Stimulated activated CD8-positive, alpha-beta memory T cell treated with anti-CD3 and anti-CD28 coated beads, Interleukin-15, amount 100 ng/mL, for 24 hours (primary cell): ENCODE results near the gene SNAI1.
"Not testable (repeated sequence)": the region's sequence is repeated elsewhere in the genome, so short reads cannot be mapped to it uniquely, and the experiment has no call there.

Source experiments
- DNase-seq: peaks from one replicate; pipeline ENCODE4 v3.0.0-alpha.2; 2020; ENCODE audit warnings: low read depth

SNAI1 gene

DNA sequence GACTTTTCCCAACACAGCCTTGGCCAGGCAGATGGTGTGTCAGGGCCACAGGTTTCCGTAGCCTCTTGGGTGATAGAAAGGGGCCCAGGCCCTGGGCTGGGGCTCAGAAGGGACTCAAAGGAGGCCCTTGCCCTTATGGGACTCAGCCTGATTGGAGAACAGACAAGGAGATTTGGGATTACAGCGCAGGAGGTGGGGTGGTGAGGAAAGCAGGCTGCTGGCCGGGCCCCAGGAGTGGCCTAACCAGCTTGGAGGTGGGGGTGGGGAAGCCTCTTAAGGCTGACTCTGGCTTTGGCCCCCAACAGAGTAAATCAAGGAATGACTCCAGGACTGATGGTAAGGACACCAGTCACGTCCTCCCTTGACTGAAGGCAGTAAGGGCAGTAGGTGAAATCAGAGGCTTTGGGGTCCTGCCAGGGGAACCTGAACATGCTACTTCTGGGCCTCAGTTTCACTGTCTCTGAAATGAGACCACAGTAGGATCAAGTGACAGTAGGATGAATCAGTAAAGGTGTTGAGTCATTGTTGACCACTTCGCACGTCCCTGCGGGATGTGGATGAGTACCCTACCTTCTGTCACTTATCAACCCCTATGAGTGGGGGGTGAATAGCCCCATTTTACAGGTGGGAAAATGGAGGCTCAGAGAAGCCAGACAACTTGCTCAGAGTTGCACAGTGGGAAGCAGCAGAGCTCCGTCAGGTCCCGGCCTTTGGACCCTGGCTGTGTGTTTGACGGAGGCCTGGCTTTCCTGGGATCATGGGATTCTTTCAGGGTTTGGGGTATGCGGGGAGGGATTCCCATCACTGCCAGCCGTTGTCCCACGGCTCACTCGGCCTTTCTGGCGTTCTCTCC is 4.5 kb downstream of the SNAI1 start:
- no peak for DNase-seq

DNA sequence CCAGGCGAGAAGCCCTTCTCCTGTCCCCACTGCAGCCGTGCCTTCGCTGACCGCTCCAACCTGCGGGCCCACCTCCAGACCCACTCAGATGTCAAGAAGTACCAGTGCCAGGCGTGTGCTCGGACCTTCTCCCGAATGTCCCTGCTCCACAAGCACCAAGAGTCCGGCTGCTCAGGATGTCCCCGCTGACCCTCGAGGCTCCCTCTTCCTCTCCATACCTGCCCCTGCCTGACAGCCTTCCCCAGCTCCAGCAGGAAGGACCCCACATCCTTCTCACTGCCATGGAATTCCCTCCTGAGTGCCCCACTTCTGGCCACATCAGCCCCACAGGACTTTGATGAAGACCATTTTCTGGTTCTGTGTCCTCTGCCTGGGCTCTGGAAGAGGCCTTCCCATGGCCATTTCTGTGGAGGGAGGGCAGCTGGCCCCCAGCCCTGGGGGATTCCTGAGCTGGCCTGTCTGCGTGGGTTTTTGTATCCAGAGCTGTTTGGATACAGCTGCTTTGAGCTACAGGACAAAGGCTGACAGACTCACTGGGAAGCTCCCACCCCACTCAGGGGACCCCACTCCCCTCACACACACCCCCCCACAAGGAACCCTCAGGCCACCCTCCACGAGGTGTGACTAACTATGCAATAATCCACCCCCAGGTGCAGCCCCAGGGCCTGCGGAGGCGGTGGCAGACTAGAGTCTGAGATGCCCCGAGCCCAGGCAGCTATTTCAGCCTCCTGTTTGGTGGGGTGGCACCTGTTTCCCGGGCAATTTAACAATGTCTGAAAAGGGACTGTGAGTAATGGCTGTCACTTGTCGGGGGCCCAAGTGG is 5.3 kb downstream of the SNAI1 start:
- DNase-seq = no peak

DNA sequence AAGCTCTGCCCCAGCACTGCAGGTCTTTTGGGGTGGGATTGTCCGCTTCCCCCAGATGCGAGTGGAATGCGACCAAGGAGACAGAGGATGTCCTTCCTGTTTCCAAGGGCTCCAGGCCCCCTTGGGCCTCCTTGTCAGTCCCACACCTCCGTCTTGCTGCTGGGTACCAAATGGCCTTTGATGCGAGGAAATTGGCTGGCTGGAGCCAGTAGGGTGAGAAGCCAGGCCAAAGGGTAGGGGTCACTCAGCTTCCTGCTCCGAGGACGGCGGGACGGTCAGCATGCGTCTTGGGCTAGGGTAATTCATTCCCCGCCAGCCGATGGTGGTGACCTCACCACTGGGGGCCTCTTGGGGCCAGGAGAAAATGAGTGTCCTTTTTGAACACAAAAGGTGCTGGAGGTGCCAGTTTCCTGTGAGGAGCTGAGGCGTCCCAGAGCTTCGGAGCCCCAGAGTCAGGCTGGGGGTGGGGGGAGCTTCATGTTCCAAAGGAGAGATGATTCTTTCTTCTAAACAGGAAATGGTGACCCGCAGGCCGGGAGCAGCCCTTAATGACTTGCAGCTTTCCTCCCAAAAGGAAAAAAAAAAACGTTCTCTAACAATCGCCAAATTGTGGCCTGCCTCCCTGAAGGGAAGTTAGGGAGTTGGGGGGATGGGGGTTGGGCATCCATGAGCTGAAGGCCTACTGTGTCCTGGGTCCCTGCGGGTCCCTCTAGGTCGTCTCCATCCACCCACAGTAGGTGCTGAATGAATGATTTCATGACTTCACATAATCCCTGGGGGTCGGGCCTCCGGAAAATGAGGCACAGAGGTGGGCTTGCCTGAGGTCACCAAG is 6.7 kb downstream of the SNAI1 start:
- no peak for DNase-seq

DNA sequence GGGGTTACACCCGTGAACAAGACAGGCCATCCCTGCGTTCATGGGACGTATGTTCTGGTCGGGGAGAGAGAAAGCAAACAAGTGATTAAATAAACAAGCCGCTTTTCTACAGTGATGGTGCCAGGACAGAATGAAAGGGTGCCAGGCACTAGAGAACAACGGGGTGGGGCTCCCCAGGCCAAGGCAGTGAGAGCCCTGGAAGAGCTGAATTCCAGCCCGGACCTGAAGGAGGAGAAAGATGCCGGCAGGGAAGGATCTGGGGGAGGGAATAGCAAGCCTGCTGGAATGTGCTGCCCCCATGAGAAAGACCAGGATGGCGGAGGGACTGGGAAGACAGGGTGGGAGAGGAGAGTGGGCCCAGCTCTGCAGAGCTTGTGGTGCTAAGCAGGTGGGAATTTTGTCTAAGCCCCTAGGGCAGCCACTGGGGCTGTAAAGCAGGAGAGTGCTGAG is 7.5 kb downstream of the SNAI1 start:
- DNase-seq = no peak

DNA sequence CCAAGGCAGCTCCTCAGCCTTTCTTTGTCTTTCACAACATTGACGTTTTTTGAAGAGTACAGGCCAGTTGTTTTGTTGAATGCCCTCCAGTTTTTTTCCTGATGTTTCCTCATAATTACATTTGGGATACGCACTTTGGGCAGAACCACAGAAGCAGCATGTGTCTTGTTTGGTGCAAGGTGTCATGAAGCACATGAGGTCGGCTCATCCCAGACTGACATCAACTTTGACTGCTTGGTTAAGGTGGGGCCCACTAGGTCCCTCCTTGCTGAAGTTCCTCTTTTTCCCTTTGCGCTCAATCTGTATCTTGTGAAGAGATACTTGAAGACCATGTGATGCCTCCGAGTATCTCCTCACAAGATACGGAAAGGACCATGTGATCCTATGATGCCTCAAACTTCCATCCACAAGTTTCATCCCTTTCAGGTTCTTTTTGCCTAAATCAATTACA is 10.5 kb downstream of the SNAI1 start:
- no peak for DNase-seq

DNA sequence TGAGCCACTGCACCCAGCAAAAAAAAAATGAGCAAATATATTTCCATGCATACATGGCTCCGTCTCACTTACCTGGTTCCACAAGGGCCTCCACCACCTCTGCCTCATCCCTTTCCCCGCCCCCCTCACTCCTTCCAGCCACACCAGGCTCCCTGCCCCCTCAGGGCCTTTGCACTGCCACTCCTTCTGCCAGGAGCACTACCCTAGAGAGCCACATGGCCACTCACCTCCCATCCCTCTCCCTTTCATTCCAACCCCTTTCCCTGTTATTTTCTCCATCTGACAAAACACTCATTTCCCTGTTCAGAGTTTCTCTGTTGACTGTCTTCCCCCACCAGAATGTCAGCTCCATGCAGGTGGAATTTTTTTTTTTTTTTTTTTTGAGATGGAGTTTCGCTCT is 12.8 kb downstream of the SNAI1 start:
- no peak for DNase-seq

DNA sequence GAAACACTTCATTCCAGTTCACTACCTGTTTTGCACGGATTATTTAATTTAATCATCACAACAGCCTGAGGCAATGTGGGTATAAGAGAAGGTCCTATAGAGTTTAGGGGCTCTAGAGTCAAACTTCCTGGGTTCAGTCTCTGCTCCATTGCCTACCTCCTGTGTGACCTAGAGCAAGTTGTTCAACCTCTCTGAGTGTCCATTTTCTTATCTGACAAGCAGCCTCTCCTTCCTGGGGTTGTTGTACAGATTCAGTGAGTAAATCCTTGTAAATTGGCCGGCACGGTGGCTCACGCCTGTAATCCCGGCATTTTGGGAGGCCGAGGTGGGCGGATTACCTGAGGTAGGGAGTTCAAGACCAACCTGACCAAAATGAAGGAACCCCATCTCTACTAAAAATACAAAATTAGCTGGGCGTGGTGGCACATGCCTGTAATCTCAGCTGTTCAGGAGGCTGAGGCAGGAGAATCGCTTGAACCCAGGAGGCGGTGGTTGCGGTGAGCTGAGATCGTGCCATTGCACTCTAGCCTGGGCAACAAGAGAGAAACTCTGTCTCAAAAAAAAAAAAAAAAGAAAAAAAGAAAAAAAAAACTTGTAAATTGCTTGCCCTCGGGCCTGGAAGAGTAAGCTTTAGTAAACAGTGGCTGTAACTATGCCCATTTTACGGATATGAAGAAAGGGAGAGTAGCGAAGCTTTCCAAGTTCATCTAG is 15.9 kb downstream of the SNAI1 start:
- DNase-seq = not testable (repeated sequence)

DNA sequence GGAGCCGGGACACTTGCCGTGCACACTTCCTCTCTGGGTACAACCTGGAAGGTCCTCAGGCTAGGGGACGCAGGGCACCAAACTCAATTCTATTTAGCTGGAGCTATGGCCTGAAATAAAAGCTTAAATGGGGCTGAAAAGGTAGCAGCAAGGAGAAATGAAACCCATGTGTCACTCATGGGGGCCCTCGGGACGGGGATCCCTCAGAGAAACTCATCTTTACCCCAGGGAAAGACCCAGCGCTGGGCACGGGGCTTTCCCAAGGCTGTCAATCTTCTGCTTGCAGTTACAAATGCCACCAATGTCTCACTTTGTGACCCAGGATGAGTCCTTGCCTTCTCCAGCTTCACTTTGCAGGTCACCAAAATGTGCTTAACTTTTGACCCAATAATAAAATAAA is 16.5 kb downstream of the SNAI1 start:
- no peak for DNase-seq

DNA sequence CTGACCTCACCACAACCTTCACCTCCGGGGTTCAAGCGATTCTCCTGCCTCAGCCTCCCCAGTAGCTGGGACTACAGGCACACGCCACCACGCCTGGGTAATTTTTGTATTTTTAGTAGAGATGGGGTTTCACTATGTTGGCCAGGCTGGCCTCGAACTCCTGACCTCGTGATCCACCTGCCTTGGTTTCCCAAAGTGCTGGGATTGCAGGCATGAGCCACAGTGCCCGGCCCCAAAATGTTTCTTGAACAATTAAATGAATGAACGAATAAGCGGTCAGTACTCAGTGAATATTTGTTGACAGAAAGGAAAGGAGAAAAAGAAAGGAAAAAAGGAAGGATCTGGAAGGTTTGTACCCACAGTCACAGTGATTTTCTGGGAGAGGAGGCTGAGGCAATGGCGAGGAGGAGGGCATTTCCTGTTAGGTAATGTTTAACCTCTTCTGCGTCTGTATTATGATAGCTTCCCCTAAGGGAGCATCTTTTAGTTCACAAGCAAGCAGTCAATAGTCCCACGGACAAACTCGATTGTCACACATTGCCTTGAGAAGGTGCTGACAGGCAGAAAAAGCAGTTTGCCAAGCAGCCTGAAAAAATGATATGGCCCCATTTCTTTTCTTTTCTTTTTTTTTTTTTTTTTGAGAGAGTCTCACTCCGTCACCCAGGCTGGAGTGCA is 17.9 kb downstream of the SNAI1 start:
- DNase-seq = not testable (repeated sequence)

DNA sequence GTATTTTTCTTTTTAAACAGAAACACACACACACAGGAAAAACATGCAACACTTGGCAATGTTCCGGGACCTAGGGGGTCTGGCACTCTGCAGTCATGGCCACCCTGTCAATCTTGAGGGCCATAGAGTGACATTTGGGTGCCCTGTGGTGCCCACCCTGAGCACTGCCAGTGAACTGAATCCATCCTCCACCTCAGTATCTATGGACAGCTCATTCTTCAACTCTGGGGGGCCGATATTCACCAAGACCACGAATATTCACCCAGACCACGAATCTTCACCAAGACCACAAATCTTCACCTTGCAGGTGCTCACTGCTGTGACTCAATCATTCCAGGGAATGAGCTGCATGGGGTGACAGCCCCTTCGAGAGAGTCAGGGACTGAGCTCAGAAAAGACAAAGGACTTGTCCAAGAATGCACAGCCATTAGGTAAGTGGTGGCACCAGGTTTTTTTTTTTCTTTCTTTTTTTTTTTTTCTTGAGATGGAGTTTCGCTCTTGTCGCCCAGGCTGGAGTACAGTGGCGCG is 19.1 kb downstream of the SNAI1 start:
- no peak for DNase-seq

DNA sequence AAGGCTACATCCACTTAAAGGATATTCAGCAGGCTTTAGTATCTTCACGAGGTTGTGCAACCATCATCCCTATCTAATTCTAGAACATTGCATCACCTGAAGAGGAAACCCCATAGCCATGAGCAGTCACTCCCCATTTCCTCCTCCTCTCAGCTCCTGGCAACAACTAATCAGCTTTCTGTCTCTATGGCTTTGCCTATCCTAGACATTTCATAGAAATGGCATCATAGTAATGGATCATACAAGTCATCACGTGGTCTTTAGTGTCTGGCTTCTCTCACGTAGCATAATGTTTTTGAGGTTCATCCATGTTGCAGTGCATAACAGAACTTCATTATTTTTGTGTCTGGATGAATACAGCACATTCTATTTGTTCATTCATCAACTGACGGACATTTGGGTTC is 20.5 kb downstream of the SNAI1 start:
- no peak for DNase-seq

DNA sequence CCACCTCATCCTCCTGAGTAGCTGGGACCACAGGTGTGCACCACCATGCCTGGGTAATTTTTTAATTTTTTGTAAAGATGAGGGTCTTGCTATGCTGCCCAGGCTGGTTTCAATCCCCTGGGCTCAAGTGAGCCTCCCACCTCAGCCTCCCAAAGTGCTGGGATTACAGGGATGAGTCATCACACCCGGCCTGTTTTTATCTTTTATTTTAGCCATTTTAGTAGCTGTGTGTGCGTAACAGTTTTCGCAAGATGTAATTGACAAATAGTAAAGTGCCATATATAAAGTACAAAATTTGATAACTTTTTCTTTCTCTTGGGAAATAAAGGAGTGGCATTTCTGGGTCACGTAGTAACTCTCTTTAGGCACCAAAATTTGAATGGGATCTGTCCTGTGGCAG is 21.4 kb downstream of the SNAI1 start:
- no peak for DNase-seq

DNA sequence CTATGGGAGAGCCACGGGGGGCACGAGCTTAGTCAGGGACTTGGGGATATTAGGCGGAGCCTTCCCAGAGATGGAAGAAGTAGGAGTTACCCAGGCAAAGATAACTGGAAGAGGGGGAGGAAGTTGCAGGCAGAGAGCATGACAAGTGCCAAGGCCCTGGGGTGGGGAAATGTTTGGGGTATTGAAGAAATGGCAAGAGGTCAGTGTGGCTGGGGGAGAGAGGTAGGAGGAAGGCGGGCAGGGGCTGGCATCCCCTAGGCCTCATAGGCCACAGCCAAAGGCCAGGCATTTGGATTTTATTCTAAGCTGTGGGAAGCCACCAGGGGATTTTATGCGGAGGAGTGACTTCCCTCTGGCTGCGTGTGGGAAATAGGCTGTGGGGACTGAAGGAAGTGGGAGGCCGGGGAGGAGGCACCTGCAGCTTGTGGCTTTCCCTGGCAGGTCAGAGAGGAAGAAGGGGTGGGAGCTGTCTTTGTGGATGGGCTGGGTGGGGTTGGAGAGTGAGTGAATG is 22.7 kb downstream of the SNAI1 start:
- DNase-seq = no peak

DNA sequence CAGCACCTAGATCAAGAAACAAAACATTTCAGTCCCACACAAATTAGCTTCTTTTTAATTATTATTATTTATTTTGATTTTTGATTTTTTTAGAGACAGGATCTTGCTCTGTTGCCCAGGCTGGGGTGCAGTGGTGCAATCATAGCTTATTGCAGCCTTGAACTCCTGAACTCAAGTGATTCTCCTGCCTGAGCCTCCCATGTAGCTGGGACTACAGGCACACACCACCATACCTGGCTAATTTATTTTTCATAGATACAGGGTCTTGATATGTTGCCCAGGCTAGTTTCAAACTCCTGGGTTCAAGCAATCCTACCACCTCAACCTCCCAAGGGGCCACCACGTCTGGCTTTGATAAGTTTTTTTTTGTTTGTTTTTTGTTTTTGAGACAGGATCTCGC is 24.6 kb downstream of the SNAI1 start:
- DNase-seq = no peak

DNA sequence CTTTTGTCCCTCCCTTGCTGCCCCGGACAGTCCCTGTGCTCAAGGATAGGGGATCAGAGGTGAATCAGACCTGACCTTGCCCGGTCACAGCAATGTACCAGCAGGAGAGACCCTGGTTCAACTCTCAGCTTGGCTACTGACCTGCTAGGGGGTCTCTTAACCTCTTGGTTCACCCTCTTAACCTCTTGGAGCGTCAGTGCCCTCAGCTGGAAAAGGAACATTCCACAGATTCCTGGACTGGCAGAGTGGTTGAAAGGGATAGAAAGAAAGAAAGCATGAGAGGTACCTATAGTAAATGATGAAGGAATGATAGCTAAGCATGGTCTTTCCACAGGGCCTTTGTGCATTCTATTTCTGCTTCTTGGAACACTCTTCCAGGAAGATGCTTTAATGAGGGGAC is 25.2 kb downstream of the SNAI1 start:
- DNase-seq = no peak

DNA sequence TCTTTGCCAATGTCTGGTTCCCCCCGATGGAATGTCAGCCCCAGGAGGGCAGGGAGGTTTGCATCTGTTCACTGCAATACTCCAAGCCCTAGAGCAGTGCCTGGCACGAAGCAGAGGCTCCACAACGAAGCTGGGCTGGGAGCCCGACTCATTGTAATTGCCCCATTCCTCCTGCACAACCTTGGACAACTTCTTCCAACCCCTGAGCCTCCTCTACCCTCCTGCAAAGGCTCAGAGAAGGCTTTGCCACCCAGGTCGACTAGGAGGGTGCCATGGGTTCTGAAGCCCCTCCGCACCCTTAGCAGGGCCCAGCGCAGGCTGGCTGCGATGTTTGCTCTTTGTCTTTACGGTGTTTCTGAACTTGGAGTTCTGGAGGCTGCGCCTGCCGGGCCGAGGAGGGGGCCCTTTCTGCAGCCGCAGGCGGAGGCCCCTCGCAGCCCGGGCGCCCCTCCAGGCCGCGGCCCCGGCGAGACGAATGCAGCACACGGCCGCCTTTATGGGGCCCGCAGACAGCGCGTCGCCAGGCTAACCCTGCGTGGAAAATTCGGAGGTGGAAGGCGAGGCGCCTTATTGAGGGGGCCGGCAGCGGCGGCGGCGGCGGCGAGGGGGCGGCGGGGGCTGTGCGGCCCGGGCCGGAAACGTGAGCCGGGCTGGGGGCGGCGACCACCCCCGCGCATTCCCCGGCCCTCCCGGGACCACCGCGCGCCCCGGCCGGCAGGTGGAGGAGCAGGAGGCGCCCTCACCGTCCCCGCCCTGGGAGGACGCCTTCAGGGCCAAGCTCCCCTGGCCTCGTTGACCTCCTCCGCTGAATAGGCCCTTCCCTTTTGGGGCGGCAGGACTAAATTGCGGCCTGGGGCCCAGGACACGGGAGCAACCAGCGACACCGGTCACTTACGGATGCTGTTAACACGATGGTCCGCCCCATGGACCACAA is 27.0 kb downstream of the SNAI1 start:
- no peak for DNase-seq

DNA sequence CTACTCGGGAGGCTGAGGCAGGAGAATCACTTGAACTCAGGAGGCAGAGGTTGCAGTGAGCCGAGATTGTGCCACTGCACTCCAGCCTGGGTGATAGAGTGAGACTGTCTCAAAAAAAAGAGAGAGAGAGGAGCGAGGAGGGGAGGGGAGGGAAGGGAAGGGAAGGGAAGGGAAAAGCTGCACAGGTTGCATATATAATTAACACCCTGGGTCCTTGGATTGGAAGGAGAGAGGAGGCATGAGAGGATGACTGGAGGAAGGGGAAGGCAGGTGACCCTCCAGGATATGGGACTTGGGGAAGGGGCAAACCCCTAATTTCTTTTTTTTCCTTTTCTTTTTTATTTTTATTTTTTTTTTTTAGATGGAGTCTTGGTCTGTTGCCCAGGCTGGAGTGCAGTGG is 28.8 kb downstream of the SNAI1 start:
- DNase-seq = not testable (repeated sequence)

DNA sequence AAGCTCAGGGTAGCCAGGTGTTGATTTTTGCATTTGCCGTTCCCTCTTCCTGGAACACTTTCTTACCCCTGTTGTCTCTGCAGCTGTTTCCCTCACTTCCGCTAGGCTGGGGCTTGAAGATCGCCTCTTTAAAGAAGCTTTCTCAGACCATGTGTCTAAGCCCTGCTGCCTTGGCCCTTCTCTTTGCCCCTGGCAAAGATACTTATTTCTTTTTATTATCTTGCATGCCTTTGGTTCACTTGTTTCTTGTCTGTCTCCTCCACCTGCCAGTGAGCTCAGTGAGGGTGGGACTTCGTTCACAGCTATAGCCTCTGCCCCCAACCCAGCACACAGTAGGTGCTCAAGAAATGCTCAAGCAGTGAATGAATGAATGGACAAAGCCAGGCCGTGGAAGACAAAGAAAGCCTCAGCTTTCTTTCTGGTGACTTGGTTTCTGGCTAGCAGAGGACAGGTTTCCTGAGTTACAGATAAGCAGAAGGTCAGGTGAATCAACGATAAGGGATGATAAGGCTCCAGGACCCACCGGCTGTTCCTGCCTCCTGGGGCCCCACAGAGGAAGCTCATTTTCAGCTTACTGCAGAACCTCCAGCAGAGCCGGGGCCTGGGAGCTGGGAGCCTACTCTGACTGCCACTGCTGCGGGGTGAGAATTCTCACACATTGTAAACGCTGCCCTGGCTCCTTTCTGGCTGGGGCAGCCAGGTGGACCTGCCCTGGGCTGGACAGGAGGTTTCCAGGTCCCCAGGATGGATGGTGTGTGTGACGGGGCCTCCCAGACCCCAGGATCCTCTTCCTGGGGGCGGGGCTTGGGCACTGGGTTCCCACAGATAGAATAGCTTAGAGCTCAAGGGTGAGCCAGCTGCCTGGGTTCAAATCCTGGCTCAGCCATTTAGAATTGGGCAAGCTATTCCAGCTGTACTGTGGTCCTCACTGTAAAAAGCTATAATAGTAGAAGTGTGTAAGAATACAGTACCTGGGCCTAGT is 29.8 kb downstream of the SNAI1 start:
- DNase-seq = no peak
